Ectodermal cell (in vitro differentiated cells): ENCODE results near the gene RFX6.

ENCODE experiments used
- H3K27ac ChIP-seq: 2 replicates; pipeline ENCODE4 v1.7.0; 2013; ENCODE audit warnings: mild to moderate bottlenecking, low read depth, low read length; ENCODE audit not compliant: insufficient read depth, poor library complexity, severe bottlenecking
- H3K27me3 ChIP-seq: 2 replicates; pipeline ENCODE4 v1.7.0; 2013; ENCODE audit warnings: mild to moderate bottlenecking, low read length; ENCODE audit not compliant: insufficient read depth, control insufficient read depth, poor library complexity, severe bottlenecking
- H3K36me3 ChIP-seq: one replicate; pipeline ENCODE4 v1.7.0; 2013; ENCODE audit warnings: low read length; ENCODE audit not compliant: control insufficient read depth, insufficient read depth
- H3K4me1 ChIP-seq: one replicate; pipeline ENCODE4 v1.7.0; 2013; ENCODE audit warnings: low read length; ENCODE audit not compliant: control insufficient read depth, insufficient read depth
- H3K4me3 ChIP-seq: 2 replicates; pipeline ENCODE4 v1.7.0; 2013; ENCODE audit warnings: low read depth, low read length, control low read depth; ENCODE audit not compliant: insufficient read depth
- H3K9me3 ChIP-seq: 2 replicates; pipeline ENCODE4 v1.7.0; 2013; ENCODE audit warnings: mild to moderate bottlenecking, low read length, moderate library complexity; ENCODE audit not compliant: control insufficient read depth
- WGBS, 2 experiments: methylation state at CpG; one replicate each; pipeline ENCODE4 v1.1.7; 2013; ENCODE audit warnings: missing lambda C conversion rate in 2 of 2; 5-methylcytosine and 5-hydroxymethylcytosine counted together

The RFX6 gene

GRCh38 chr6:116963972-116964371, 86.9 kb downstream of the RFX6 start:
- H3K4me1 ChIP-seq: no peaks in the 10 kb centered on the region
- no peaks in the 10 kb centered on the region for H3K27me3 ChIP-seq
- no peaks in the 10 kb centered on the region for H3K36me3 ChIP-seq
- no peaks in the 10 kb centered on the region for H3K9me3 ChIP-seq
- WGBS, 2 experiments: 67 to 88% methylated on average over 1 of the region's 1 CpG
- H3K4me3 ChIP-seq: no peak overlapping the region
- H3K27ac ChIP-seq: no peak overlapping the region

GRCh38 chr6:116966675-116967576, 89.9 kb downstream of the RFX6 start:
- WGBS, 2 experiments: 89 to 95% methylated on average over 5 of the region's 6 CpGs
- Histone ChIP-seq H3K36me3 (no peaks in the 10 kb centered on the region), H3K4me1 (no peaks in the 10 kb centered on the region), H3K27me3 (no peaks in the 10 kb centered on the region), H3K27ac (no peak overlapping the region), H3K4me3 (no peak overlapping the region), H3K9me3 (no peaks in the 10 kb centered on the region)

- WGBS, 2 experiments: 50 to 54% methylated on average over 3 to 5 of the region's 5 CpGs
- H3K36me3 ChIP-seq: no peaks in the 10 kb centered on the region
These were observed 92.3 kb downstream of the RFX6 start for GRCh38 chr6:116969211-116969863.

GRCh38 chr6:116971959-116972358, 94.9 kb downstream of the RFX6 start:
- H3K27me3 ChIP-seq: no peaks in the 10 kb centered on the region
- WGBS, 2 experiments: 0 to 3% methylated on average over 1 of the region's 1 CpG
- H3K9me3 ChIP-seq: no peaks in the 10 kb centered on the region
- no peak overlapping the region for H3K4me3 ChIP-seq
- no peaks in the 10 kb centered on the region for H3K4me1 ChIP-seq
- no peak overlapping the region for H3K27ac ChIP-seq
- H3K36me3 ChIP-seq: no peaks in the 10 kb centered on the region

More at GRCh38 chr6:116969211-116969863, 92.3 kb downstream of the RFX6 start:
- no peaks in the 10 kb centered on the region for H3K27me3 ChIP-seq
- H3K9me3 ChIP-seq: no peaks in the 10 kb centered on the region
- no peak overlapping the region for H3K4me3 ChIP-seq
- no peaks in the 10 kb centered on the region for H3K4me1 ChIP-seq
- H3K27ac ChIP-seq: no peak overlapping the region

GRCh38 chr6:116973976-116974375, 96.9 kb downstream of the RFX6 start:
- Histone ChIP-seq H3K36me3 (no peaks in the 10 kb centered on the region), H3K4me3 (no peak overlapping the region), H3K4me1 (no peaks in the 10 kb centered on the region), H3K27ac (no peak overlapping the region), H3K27me3 (no peaks in the 10 kb centered on the region), H3K9me3 (no peaks in the 10 kb centered on the region)
- 91 to 93% methylated on average over 5 of the region's 5 CpGs for WGBS, 2 experiments

- H3K4me3 ChIP-seq: no peak overlapping the region
- 88 to 91% methylated on average over 5 of the region's 5 CpGs for WGBS, 2 experiments
- H3K27me3 ChIP-seq: no peaks in the 10 kb centered on the region
- no peaks in the 10 kb centered on the region for H3K9me3 ChIP-seq
- H3K27ac ChIP-seq: no peak overlapping the region
- H3K36me3 ChIP-seq: no peaks in the 10 kb centered on the region
- no peaks in the 10 kb centered on the region for H3K4me1 ChIP-seq
These were observed 97.7 kb downstream of the RFX6 start for GRCh38 chr6:116974526-116975316.

GRCh38 chr6:116975600-116975999, 98.6 kb downstream of the RFX6 start:
- Histone ChIP-seq H3K27ac (no peak overlapping the region), H3K9me3 (no peaks in the 10 kb centered on the region), H3K27me3 (no peaks in the 10 kb centered on the region), H3K4me1 (no peaks in the 10 kb centered on the region), H3K4me3 (no peak overlapping the region), H3K36me3 (no peaks in the 10 kb centered on the region)
- 93 to 95% methylated on average over 3 of the region's 3 CpGs for WGBS, 2 experiments

GRCh38 chr6:116979560-116979959, 102.5 kb downstream of the RFX6 start:
- no peaks in the 10 kb centered on the region for H3K9me3 ChIP-seq
- WGBS, 2 experiments: 85 to 100% methylated on average over 1 of the region's 1 CpG

More at GRCh38 chr6:116979560-116979959, 102.5 kb downstream of the RFX6 start:
- no peaks in the 10 kb centered on the region for H3K27me3 ChIP-seq
- H3K36me3 ChIP-seq: no peaks in the 10 kb centered on the region
- H3K4me1 ChIP-seq: no peaks in the 10 kb centered on the region
- no peak overlapping the region for H3K27ac ChIP-seq
- no peak overlapping the region for H3K4me3 ChIP-seq
